Testis (tissue), 2 donors: ENCODE data around the gene HTR3D.

Experiments
- CTCF ChIP-seq, 3 experiments: fragments of 450-650 bp in 2 of 3; fragments of 200-600 bp in 1 of 3; sonication (generic) in 1 of 3; IDR thresholded peaks; one replicate each; pipeline ENCODE4 v1.5.1; 2016 to 2019; ENCODE audit warnings: antibody characterized with exemption in 3 of 3, mild to moderate bottlenecking in 2 of 3, moderate library complexity in 1 of 3
- POLR2A ChIP-seq: fragments of 450-650 bp; IDR thresholded peaks from one replicate; pipeline ENCODE4 v1.6.1; 2017; ENCODE audit warnings: antibody characterized with exemption, mild to moderate bottlenecking, moderate library complexity

GRCh38 chr3:184011230-184011876 lies 20.2 kb upstream of the HTR3D start:
- TF ChIP-seq CTCF (IDR thresholded peaks at IDR 0.05) (no peak), POLR2A (no peak)
